CD4-positive, alpha-beta T cell treated with Interleukin-2 at 100 ng/mL for 4 hours (primary cell): ENCODE data around the gene TBCC.
A peak's percentile ranks its signal among the peaks of the same experiment; 100 is the strongest.
"Not testable (repeated sequence)": the region's sequence is repeated elsewhere in the genome, so short reads cannot be mapped to it uniquely, and the experiment has no call there.

ENCODE experiments used
- DNase-seq: peaks from one replicate; pipeline ENCODE4 v3.0.0-alpha.2; 2020; ENCODE audit warnings: low spot score

TBCC gene

DNA sequence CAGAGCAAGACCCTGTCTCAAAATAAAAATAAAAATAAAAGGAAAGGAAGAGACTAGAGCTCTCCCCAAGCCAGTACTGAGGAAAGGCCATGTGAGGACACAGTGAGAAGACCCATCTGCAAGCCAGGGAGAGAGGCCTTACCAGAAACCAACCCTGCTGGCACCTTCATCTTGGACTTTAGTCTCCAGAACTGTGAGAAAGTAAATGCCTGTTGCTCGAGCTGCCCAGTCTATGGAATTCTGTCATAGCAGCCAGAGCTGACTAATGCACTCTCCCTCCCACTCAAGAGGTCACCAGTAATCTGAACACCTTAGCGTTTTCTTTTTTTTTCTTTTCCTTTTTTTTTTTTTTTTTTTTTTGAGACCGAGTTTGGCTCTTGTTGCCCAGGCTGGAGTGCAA lies 16.2 kb downstream of the TBCC start:
- no peak for DNase-seq

DNA sequence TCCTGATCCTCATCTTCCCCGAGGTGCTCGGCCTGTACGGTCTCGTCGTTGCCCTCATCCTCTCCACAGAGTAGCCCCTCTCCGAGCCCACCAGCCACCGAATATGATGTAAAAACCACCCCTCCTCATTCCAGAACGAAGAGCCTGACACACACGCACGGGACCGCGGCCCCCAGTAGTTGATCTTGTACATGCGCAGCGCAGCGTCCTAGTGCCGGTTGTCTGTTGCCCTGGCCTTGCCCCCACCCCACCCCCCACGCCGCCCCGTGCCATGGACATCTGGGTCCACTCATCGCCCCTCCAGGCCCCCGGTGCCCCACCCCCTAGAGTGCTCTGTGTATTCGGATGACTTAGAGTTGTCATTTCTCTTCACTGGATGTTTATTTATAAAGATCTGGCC lies 18.3 kb downstream of the TBCC start:
- no peak for DNase-seq

DNA sequence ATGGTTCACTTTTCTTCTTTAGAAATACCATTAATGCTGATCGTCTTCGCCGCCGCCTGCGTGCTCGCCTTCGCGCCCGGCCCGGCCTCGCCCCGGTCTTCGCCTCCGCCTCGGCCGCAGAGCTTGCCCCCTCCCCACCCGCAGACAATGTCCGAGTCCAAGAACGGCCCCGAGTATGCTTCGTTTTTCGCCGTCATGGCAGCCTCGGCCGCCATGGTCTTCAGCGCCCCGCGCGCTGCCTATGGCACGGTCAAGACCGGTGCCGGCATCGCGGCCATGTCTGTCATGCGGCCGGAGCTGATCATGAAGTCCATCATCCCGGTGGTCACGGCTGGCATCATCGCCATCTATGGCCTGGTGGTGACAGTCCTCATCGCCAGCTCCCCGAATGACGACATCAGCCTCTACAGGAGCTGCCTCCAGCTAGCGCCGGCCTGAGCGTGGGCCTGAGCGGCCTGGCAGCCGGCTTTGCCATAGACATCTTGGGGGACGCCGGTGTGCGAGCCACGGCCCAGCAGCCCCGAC lies 18.8 kb downstream of the TBCC start:
- no peak for DNase-seq

DNA sequence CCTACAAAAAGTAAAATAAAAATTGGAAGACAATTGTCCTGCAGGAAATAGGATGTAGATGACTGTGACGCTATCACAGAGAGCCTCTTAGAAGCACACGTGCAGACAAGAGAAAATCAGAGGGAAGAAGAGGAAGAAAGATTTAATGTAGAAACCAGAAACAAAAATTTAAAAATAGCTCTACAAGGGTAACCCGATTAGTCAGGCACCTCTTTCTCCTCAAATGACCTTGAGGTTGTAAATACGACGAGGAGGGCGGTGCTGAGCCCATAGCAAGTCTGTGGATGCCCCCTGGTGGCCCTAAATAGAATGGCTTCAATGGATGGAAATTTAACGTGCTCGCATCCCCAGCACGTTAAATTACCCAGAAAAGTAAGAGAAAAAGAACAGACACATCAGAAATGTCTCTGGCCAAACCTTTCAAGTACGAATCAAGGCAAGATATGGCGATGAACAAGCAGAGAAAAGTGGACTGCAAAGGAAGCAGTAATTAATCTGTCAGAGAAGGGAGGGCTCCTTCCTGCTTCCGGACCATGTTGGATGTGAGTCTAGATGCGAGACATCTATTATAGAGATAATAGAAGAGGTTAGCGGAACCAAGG lies 19.3 kb downstream of the TBCC start:
- peak; percentile 87 for DNase-seq

DNA sequence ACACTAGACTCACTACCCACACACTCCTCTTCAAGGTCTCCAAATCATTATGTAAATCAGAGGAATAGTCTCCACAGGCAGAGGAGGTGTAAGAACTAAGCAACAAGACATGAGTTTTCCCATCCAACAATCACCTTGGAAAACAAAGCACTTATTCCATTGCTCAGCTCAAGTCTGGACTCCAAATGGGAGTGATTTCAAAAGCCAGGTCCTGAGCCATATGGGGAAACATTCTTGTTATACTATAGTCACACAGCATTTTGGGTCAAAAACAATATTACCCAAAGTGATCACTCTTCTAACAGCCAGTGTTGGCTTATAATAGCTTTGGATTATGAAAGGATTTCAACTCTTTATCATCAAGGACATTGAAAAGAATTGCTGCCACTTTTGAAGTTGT lies 19.9 kb downstream of the TBCC start:
- DNase-seq: no peak

DNA sequence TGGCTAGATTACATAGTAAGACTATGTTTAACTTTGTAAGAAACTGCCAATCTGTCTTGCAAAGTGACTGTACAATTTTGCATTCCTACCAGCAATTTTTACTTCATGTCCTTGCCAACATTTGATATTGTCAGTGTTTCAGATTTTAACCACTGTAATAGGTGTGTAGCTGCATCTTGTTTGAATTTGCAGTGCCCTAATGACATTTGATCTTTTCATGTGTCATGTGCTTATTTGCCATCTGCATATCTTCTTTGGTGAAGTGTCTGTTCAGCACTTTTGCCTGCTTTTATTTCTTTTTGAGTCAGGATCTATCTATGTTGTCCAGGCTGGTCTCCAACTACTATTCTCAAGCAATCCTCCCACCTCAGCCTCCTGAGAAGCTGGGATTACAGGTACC lies 21.1 kb downstream of the TBCC start:
- DNase-seq: no peak

DNA sequence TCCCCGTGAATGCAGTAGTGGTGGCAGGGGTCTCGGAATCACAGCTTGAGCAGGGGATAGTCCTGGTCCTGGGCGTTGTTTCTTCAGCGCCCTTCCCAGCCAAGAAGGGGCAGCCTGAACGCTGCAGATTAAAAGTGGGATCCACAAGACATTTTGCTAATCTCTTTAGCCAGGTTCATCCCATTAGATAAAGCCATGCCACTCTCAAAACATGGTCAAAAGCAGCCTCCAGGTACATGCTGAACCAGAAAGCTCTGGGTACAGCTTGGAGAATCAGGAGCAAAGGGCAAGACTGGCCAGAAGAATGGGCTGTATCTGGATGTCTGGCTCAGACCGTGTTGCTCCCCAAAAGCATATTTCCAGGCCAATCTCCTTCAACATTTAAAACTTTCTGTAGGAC lies 23.4 kb downstream of the TBCC start, which contains the start of gene PRPH2:
Gene PRPH2 (minus strand): TSS at position 101 of the 400 bp plus-strand sequence. CDS start 263 bp downstream, outside the sequence.
- no peak for DNase-seq

DNA sequence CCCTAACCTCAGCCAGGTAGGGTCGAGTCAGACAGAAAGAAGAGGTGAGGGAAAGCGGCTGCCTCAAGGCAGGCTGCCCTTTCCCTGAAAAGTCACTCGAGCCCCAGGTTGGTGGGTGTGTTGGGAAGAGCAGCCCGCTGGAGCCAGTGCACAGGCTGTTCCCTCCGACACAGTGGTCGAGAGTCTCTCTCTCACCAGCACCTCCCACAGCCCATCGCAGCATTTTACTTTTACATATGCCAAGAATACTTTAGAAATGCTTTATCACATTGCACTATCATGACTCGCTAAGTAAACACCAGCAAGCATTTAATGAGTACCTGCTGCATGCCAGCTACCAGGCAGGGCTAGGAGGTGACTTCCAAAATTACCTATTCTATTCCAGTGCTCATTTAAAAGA lies 25.2 kb downstream of the TBCC start:
- DNase-seq: no peak

DNA sequence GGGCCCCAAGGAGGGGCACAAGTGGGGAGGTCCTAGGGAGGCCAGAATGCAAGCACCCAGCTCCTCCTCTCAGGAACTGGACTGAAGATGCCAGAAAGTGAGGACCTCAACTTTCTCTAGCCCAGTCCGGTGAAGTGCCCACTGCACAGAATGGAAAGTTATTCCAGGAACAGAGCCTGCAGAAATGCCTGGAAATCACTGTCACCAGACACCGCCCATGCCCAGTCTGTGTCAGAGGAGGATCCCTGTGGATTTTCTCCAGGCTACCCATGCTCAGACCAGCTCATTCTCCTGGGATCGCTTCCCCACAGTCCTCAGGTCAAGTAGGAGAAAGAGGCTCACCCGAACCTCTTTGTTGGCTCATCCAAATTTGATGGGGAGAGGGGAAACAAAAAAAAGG lies 30.0 kb downstream of the TBCC start:
- DNase-seq: no peak

DNA sequence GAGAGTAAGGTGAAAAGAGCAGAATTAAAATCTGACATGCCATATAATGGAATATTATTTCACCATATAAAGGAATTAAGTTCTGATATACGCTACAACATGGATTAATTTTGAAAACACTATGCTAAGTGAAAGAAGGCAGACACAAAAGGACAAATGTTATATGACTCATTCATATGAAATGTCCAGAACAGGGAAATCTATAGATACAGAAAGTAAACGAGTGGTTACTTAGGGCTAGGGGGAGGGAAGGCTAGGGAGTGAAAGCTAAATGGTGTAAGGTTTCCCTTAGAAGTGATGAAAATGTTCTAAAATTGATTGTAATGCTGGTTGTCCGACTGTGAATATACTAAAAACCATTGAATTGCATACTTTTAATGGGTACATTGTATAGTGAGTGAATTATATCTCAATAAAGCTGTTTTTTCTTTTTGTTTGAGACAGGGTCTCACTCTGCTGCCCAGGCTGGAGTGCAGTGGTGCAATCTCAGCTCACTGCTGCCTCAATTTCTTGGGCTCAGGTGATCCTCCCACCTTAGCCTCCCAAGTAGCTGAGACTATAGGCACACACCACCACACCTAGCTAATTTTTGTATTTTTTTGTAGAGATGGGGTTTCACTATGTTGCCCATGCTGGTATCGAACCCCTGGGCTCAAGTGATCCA lies 31.7 kb downstream of the TBCC start:
- no peak for DNase-seq

DNA sequence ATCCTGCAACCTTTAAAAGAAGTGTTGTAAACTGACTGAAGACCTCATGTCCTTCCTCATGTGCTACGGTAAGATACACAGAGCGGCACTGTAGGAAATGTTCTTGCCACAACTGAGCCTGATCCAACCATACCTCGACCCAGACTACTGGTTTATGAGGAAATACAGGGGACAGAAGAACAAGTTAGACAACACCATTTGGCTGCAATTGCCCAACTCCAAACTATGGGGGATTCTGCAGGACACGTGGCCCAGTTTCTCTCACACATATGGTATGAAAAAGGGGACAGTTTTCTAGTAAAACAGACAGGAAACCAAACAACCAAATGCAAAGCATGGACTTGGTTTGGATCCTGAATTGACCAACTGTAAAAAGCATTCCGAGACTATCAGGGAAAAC lies 34.0 kb downstream of the TBCC start:
- no peak for DNase-seq

DNA sequence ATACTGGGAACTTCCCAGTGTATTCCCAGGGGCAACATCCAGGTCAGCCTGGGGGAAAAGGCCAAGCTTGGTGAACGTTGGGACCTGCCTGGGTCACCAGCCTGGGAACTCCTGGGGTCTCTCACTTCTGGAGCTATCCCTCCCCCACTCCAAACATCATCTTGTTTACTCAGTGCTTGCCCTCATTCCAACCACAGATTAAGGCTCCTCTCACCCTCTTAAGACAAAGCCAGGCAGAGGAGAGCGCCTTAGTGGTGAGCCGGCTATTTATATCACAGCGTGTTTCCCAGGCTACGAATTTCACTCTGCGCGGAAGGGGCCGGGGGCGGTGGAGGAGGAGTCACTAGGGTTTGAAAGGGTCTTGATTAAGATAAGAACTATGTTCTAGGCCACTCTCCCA lies 35.6 kb downstream of the TBCC start:
- DNase-seq: no peak

DNA sequence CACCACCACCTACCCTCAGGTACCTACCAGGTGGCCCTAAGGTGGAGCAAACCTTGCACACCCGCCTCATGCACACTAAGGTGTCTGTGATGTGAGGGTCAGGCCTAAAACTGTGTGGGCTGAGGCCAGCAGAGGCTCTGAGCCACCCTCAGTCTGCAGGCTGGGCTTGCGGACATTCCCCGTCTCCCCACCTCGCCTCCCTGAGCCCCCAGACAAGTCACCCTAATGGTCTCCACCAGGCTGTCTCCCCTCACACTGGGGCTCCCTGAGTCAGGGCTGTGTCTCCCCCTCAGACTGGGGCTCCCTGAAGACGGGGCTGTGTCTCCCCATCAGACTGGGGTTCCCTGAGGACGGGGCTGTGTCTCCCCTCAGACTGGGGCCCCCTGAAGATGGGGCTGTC lies 36.0 kb downstream of the TBCC start:
- DNase-seq: no peak

DNA sequence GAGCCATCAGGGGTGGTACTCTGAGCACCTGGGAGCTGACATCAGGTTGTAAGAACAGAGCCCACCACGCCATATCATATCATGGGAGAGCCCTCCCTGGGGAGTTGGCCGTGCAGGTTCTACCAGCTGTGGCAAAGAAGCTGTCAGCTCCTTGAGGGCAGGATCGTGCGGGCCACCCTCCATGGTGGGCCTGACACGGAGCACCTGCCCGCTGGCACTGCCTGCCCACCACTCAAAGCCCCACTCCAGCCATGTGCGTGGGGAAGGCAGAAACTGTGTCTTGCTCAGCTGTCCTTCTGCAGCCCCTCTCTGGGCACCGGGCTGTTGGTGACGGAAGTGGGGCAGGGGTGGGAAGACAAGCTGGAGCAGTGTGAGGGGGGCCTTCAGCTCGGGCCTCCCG lies 37.8 kb downstream of the TBCC start:
- no peak for DNase-seq

DNA sequence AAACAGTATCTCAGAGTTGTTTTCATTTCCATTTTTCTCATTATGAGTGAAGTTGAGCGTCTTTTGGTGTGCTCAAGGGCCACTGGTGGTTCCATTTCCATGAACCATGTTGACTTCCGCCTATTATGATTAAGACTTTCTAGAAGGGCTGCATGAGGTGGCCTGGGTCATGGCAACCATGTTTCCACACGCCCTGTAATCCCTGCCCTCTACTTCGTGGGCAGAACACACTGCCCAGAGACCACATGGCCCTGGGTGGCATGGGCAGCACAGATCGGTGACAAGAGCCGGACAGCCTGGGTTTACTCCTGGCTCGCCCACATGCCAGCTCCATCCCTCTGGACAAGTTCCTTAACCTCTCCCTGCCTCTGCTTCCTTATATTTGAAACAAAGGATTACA lies 38.3 kb downstream of the TBCC start:
- no peak for DNase-seq

DNA sequence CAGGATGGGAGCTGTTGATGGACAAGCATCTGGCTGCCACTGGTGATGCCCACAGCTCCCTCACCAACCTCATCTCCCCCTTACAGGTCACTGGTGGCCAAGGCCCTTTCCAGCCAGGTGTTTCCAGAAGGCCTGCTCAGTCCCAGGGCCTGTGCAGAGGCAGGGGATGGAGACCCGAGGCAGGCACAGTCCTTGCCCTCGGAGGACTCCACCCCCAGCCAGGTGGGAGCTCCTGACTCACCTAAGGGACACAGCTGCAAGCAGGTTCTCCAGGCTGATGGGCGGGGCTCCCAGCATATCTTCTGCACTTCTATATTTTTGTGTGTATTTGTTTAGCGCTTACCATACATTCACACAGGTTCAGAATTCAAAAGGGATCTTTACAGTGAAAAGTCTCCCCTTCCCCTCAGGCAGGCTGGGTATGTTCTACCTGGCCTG lies 40.9 kb downstream of the TBCC start:
- DNase-seq: no peak

DNA sequence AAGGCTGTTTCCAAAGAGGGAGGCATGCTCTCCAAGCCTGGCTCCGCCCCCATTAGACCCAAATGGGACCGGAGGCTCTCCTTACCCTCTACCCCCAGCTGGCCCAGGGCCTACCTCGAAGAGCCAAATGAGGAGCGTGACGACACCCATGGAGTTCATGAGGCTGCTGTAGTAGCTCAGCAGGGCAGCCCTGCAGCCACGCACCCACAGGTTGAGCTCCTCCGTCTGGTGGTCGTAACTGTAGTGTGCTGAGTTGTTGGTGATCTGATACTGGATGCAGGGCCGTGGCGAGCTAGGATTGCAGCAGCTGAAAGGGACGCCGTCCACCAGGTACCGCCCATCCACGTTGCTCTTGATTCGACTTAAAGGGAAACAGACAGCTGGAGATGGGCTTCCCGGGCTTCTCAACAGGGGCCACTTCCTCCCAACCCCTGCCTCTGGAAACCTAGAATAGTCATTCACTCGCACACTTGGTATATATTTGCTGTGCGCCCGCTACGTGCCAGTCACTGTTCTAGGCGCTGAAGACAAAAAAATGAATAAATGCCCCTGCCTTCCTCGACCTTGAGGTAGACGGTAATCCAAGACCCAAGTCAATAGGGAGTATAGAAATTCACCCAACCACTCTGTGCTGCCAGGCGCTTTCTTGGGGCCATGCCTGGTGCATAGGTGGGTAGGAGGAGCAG lies 41.5 kb downstream of the TBCC start:
- no peak for DNase-seq

DNA sequence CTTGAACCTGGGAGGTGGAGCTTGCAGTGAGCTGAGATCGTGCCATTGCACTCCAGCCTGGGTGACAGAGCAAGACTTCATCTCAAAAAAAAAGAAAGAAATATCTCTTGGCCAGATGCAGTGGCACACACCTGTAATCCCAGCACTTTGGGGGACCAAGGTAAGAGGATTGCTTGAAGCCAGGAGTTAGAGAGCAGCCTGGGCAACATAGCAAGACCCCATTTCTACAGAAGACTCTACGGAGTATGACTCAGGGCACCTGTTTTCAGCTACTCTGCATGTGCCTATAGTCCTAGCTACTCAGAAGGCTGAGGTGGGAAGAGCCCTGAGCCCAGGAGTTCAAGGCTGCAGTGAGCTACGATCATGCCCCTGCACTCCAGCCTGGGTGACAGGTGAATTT lies 43.1 kb downstream of the TBCC start:
- not testable (repeated sequence) for DNase-seq

DNA sequence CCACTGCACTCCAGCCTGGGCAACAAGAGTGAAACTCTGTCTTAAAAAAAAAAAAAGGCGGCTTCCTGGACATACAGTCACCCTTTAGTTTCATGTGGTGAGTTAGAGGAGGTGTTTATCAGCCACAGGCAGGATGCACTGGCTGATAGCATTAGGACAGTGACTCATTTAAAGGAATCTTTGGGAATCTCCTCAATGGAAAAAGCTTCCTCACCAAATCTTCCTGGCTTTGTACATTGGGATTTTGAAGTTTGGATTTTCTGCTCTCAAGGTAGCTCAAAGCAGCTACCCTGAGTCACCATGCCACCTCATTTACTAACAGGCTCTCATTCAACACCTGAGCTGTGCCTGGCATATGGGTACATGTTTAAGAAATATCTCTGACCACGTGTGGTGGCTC lies 43.7 kb downstream of the TBCC start:
- DNase-seq: no peak

DNA sequence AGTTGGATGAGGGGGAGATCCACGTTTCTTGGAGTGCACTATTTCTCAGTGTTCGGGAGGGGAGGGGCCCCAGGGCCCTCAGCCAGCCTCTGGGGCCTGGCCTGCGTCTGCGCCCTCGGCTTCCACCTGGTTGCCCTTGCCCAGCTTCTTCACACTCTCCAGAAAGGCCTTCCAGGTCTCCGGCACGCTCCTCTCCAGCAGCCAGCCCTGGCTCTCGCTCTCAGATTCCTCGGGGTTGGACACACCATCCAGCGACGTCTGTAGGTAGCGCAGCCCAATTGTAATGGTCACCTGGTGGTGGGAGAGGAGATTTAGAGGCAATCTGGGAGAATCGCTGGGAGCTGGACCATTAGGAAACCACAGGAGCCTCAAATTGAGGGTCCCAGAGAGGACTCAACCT lies 47.7 kb downstream of the TBCC start:
- no peak for DNase-seq

DNA sequence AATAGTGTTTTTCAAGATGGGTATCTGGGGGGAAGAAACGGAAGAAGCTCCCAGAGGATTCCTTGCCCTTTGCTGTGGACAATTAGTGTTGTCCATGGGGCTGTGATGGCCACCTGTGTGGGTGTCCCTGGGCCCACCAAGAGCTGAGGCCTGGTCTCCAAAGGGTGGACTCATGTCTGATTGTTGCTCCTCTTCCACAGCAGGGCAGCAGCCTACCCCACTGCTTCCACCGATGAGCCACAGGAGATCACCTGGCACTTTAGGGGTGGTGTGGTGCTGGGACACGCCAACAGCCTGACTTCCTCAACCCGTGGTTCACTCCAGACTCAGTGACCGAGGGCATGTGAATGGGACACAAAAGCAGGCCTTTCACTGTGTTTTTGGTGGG lies 48.6 kb downstream of the TBCC start:
- DNase-seq: no peak

DNA sequence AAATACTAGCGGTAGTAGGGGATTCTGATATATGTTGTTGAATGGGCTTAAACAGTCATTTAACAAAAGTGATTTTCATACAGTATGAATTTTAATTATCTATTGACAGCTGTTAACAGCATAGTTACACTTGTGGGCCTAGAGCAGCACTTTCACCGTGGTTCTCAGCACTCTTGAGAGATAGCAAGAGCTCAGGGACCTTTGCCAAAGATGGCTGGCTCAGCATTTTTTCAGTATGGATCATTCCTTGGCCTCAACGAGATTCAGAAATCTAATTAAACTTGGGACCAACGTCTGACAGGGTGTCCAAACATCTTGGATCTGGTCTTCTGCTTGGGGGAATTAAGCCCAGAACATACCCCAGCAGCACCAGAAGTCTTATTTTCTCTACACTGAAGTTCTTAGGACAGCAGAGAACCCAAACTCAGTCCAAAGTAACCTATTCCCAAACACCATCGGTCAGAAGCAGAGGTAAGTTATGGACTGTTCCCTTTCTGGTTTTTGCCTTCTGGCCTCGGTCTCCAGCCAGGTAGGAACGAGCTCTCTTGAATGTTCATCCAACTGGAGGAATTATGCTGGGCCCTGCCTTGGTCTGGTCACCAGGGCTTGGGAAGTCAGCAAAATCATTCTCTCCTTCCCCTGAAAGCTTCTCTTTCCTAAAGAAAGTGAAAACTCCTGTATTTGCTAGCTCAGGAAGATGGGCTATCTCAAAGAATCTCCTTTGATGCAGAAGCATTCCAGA lies 49.2 kb downstream of the TBCC start:
- no peak for DNase-seq

DNA sequence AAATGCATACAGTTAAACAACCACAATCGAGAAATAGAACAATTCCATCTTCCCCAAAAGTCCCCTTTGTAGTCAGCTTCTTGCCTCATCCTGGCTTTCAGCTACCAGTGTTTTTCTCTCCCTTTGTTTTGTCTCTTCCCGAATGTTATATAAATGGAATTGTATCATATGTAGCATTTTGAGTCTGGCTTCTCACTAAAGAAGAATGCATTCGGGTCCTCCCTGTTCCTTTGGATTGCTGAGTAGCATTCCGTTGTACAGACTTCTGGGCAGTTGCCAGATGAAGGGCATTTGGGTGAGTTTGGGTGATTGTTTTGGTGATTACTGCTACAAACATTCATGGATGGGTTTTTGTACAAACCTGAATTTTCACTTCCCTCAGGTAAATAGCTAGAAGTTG lies 51.3 kb downstream of the TBCC start:
- no peak for DNase-seq
